Measurements from ENCODE around the gene PSME3.
"Not testable (repeated sequence)": the region's sequence is repeated elsewhere in the genome, so short reads cannot be mapped to it uniquely, and the experiment has no call there.

The PSME3 gene

GRCh38 chr17:42851371-42852240 is 18.4 kb downstream of the PSME3 start:
- DNase-seq: not testable (repeated sequence)

GRCh38 chr17:42852351-42852750 is 19.2 kb downstream of the PSME3 start:
- no peak for DNase-seq

GRCh38 chr17:42853004-42853403 is 19.8 kb downstream of the PSME3 start:
- no peak for DNase-seq

GRCh38 chr17:42853597-42853967 is 20.4 kb downstream of the PSME3 start:
- DNase-seq: no peak

- DNase-seq: no peak
These were observed 21.0 kb downstream of the PSME3 start for GRCh38 chr17:42853968-42854790.

- no peak for DNase-seq
These were observed 21.9 kb downstream of the PSME3 start for GRCh38 chr17:42855048-42855596.

- DNase-seq: not testable (repeated sequence)
These were observed 22.9 kb downstream of the PSME3 start for GRCh38 chr17:42856093-42856492.

- not testable (repeated sequence) for DNase-seq
These were observed 23.3 kb downstream of the PSME3 start for GRCh38 chr17:42856516-42856915.

- no peak for DNase-seq
These were observed 24.2 kb downstream of the PSME3 start for GRCh38 chr17:42857389-42857788.

GRCh38 chr17:42865638-42866094 is 32.5 kb downstream of the PSME3 start:
- no peak for DNase-seq

GRCh38 chr17:42866216-42866615 is 33.0 kb downstream of the PSME3 start:
- DNase-seq: no peak

- no peak for DNase-seq
These were observed 33.7 kb downstream of the PSME3 start for GRCh38 chr17:42866631-42867575.

- DNase-seq: not testable (repeated sequence)
These were observed 34.6 kb downstream of the PSME3 start for GRCh38 chr17:42867694-42868261.

- DNase-seq: no peak
These were observed 35.1 kb downstream of the PSME3 start for GRCh38 chr17:42868338-42868737.

GRCh38 chr17:42871647-42872046 is 38.5 kb downstream of the PSME3 start:
- DNase-seq: no peak

GRCh38 chr17:42872251-42872965 is 39.2 kb downstream of the PSME3 start:
- no peak for DNase-seq

GRCh38 chr17:42873315-42873714 is 40.1 kb downstream of the PSME3 start:
- no peak for DNase-seq

GRCh38 chr17:42873932-42874695 is 40.9 kb downstream of the PSME3 start:
- DNase-seq: not testable (repeated sequence)

- no peak for DNase-seq
These were observed 43.8 kb downstream of the PSME3 start for GRCh38 chr17:42877037-42877436.

Data from C1 segment of cervical spinal cord (tissue), 14 donors.